ENCODE measurements around the gene EPHA7. TPM values are rescaled to one million over a fixed set of nuclear protein-coding genes. Genes with fewer than 3 reads are reported as not detected.

EPHA7 gene
- total and polyA plus RNA-seq, 2 of the 13 experiments (the other 11 are each of a cell fraction or from before 2014, with no cell fraction given): not detected

DNA sequence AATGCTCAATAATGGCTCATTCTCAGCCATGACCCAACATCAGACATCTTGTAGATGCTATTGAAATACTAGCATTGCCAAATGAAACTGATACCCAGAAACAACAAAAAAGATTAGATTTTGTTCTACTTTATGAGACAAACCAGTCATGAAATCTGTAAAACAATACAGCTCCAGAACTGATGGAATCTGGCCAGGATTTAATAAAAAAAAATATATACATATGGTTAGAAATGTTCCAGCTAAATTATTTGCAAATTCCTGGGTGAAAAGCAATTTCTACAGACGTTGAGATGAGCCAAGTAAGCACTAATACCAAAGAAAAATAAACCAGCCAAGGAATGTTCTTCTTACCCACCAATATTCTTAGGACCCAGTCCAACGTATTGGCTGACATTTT, 201.3 kb downstream of the EPHA7 start:
- H3K79me2 ChIP-seq (ENCODE audit: insufficient read depth, low read length): no peaks in the 10 kb centered on the region
- ATAC-seq (no peak), FAIRE-seq (no peak), DNase-seq (ENCODE audit: low spot score) (no peak)
- TF ChIP-seq ZNF850 (CRISPR knock-in tag; conservative IDR thresholded peaks at IDR 0.05) (no peak), ZNF232 (CRISPR knock-in tag; IDR thresholded peaks at IDR 0.05; ENCODE audit: borderline replicate concordance) (no peak), RBFOX2 (IDR thresholded peaks at IDR 0.05; ENCODE audit: low read depth, low read length) (no peak), NR2F2 (IDR thresholded peaks at IDR 0.05; ENCODE audit: borderline replicate concordance, low read depth) (no peak), ZNF44 (CRISPR knock-in tag; IDR thresholded peaks at IDR 0.05) (no peak), PAX8 (CRISPR knock-in tag; IDR thresholded peaks at IDR 0.05; ENCODE audit: borderline replicate concordance) (no peak), YEATS2 (CRISPR knock-in tag; IDR thresholded peaks at IDR 0.05; ENCODE audit: borderline replicate concordance) (no peak), MBD4 (IDR thresholded peaks at IDR 0.05; ENCODE audit: borderline replicate concordance, low read length) (no peak)
- TF ChIP-seq, protein P1, sequence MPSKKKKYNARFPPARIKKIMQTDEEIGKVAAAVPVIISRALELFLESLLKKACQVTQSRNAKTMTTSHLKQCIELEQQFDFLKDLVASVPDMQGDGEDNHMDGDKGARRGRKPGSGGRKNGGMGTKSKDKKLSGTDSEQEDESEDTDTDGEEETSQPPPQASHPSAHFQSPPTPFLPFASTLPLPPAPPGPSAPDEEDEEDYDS (CRISPR knock-in tag; IDR thresholded peaks at IDR 0.05): no peak
- TF ChIP-seq, protein P2, sequence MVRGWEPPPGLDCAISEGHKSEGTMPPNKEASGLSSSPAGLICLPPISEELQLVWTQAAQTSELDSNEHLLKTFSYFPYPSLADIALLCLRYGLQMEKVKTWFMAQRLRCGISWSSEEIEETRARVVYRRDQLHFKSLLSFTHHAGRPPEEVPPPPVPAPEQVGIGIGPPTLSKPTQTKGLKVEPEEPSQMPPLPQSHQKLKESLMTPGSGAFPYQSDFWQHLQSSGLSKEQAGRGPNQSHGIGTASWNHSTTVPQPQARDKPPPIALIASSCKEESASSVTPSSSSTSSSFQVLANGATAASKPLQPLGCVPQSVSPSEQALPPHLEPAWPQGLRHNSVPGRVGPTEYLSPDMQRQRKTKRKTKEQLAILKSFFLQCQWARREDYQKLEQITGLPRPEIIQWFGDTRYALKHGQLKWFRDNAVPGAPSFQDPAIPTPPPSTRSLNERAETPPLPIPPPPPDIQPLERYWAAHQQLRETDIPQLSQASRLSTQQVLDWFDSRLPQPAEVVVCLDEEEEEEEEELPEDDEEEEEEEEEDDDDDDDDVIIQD (CRISPR knock-in tag; IDR thresholded peaks at IDR 0.05; ENCODE audit: low read depth): no peak
- H3K4me3 ChIP-seq (replicated peaks in 1 of 3; ENCODE audit: insufficient read depth in 1 of 3, low read depth in 2 of 3, low read length in 3 of 3): no peak overlapping the region
- no peaks in the 10 kb centered on the region for H3K36me3 ChIP-seq (replicated peaks in 1 of 2; ENCODE audit: control insufficient read depth in 1 of 2, insufficient read depth in 2 of 2, low read length in 2 of 2)
- no peak overlapping the region for H3K9ac ChIP-seq (ENCODE audit: insufficient read depth, low read depth, low read length)
- H2AFZ ChIP-seq (ENCODE audit: low read length): no peak overlapping the region
- in situ Hi-C loops (cut with HindIII; ENCODE audit: extremely low pct_ligation_motif_present, low pct_unique_long_range_greater_than_20kb) (no loop called here), intact Hi-C loops (cut with micrococcal nuclease; ENCODE audit: unreplicated experiment) (no loop called here)
- H3K4me1 ChIP-seq (ENCODE audit: insufficient read depth, low read length): no peaks in the 10 kb centered on the region
- H3K4me2 ChIP-seq (ENCODE audit: low read depth, low read length): no peak overlapping the region
- BruUV-seq (replicated peaks): no TSS peak
- H3K27me3 ChIP-seq (ENCODE audit: control insufficient read depth in 1 of 2, insufficient read depth in 2 of 2, low read length in 2 of 2): no peaks in the 10 kb centered on the region
- H4K20me1 ChIP-seq (ENCODE audit: insufficient read depth, low read length): no peaks in the 10 kb centered on the region
- no peak overlapping the region for H3K27ac ChIP-seq (ENCODE audit: extremely low read length, insufficient read depth, low read length)
- CTCF ChIA-PET (ENCODE audit: low intra/inter-chr PET ratio, low total read pairs): no interaction called here
- peaks cover 6% of the 10 kb centered on the region; the same call in 1 of the 2 replicates for H3K9me3 ChIP-seq (ENCODE audit: low read length)
- WGBS (ENCODE audit: low lambda C conversion rate): 0% methylated on average over 2 of the region's 2 CpGs
- POLR2A ChIA-PET: no interaction called here
